ENCODE results near the gene ATP9A.

GRCh38 chr20:51562332-51563173, 205.6 kb downstream of the ATP9A start:
- no peak for TF ChIP-seq POLR2A (IDR thresholded peaks at IDR 0.05; ENCODE audit: borderline replicate concordance, extremely low read depth, insufficient read depth, insufficient read length)
- TF ChIP-seq CTCF (IDR thresholded peaks at IDR 0.05 in 2 of 3, conservative IDR thresholded peaks at IDR 0.05 in 1 of 3; ENCODE audit: borderline replicate concordance in 1 of 3, insufficient read depth in 1 of 3, low read depth in 2 of 3, low read length in 2 of 3): peak in 2 of 3 experiments; percentile 18 to 37; a peak in 3 of 6 replicates
- TF ChIP-seq SRF (IDR thresholded peaks at IDR 0.05; ENCODE audit: low read depth): no peak
- no peak for TF ChIP-seq SIN3A (IDR thresholded peaks at IDR 0.05; ENCODE audit: low read depth)
- no peak for TF ChIP-seq FOSL1 (IDR thresholded peaks at IDR 0.05; ENCODE audit: low read depth)

Data from HCT116 (cell line).